HG03558 (cell line): ENCODE results near the gene ZFAND3.
"Not testable (repeated sequence)": the region's sequence is repeated elsewhere in the genome, so short reads cannot be mapped to it uniquely, and the experiment has no call there.

Experiments
- ATAC-seq: cut with Tn5 transposase; IDR thresholded peaks from one replicate; pipeline ENCODE4 v1.9.1; 2021; ENCODE audit warnings: moderate number of reproducible peaks; ENCODE audit not compliant: unreplicated experiment; ENCODE audit errors: extremely low read depth

ZFAND3 gene

DNA sequence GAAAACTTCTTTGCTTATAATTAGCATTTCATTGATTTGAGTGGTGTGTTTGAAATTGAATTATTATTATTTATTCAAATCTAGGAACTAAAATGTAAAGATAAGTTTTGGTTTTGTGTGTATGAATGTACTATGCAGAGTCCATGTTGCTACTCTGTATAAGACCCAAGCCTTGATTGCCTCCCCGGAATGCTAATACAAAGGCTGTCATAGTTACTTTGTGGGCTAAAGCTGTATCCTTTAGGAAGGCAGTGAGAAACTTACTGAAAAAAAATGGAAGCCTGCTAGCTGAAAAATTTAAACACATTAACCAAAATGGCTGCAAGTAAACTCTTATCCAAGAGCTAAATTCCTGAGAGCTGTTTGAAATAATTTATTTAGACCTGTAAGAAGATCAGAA is 213.3 kb downstream of the ZFAND3 start:
- ATAC-seq: no peak

DNA sequence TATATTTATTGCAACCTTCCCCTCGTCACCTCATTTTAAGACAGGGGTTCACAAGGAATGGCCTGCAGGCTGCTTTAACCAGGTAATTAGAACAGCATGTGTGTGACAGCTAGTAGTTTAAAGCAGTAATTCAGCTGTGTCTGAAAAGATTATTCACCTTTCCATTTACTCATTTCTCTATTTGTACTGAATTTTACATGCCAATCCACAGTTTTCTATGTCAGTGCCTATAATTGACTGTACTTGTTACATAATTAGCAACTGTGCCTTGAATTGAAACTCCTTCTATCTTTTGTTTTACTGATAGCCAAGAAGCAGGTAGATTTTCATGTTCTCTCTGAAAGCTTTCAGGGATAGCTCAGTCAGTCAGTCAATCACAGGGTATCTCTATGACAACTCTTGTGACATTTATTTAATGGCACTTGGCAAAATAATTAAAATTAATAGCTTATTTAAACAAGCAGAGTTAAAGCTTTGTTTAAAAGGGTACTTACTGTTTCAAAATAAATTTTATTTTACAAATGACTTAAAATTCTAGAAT is 214.0 kb downstream of the ZFAND3 start:
- ATAC-seq: no peak

DNA sequence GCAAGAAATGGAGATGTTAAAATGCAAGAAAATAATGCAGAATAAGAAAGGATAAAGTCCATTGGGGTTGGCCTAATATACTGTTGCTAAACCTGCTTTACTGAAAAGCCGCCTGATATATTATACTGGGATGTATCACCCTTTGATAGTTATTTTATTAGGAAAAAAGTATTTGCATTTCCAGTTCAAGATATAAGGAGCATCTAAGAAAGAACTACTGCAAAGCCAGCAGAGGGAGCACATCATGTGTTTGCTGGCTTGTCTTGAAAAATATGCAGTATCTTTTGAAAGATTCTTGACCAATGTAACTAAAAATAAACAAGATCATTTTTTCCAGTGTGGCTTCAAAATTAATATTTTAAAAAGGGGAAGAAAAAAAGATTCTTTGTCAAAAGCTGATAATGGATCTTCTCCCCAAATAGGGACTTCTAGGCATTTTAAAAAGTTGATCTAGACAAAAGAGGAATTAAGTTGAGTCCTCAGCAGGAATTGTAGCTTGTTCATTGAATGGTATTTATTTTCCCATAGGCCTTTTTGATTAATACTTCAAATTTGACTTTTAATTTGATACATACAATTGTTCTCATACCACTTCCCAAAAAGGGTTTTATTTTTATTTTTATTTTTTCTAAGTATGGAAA is 214.9 kb downstream of the ZFAND3 start:
- no peak for ATAC-seq

DNA sequence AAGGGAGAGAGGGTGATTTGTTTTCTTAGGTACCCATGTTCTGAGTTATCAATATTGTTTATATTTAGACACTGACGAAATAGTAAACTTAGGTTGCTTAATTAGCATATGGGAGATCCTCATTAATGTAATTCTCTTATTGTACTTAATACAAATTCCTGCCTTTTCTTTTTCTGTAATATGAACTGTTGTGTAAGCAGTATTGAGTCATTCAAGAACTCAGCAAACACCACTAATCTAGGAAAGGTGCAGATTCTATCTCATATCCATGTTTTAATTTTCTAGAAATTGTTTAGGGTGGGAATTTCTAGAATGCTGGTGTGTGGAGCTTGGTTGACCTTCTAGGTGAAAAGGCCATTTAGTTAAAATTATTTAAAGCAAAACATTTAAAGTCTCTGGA is 216.0 kb downstream of the ZFAND3 start:
- ATAC-seq: no peak

DNA sequence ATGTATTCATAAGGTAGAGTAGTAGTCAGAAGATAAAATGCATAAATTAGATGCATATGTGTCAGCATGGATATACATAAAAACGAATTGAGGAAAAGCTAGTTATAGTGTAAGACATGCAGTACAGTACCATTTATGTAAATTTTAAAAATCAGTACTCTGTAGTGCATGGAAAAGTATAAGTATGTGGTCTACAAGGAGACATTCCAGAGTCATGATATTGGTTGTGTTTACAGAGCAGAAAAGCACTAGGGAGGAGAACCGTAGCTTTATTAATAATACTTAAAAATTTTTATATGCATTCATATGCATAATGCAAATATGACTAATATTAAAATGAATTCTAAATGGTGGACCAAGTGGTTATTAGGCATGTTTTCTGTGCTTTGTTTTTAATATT is 220.0 kb downstream of the ZFAND3 start:
- ATAC-seq: no peak

DNA sequence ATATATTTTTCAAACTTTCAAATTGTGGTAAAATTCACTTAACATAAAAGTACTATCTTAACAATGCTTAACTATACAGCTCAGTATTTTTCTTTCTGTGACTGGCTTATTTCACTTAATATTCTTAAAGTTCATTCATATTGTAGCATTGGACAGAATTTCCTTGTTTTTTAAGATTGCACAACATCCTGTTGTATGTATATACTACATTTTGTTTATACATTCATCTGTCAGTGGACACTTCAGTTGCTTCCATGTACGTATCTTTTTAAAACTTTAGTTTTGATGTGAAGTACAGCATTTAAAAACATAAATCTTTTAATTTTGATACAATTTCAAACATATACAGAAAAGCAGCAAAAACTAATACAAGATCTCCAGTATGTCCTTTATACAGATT is 220.7 kb downstream of the ZFAND3 start:
- no peak for ATAC-seq

DNA sequence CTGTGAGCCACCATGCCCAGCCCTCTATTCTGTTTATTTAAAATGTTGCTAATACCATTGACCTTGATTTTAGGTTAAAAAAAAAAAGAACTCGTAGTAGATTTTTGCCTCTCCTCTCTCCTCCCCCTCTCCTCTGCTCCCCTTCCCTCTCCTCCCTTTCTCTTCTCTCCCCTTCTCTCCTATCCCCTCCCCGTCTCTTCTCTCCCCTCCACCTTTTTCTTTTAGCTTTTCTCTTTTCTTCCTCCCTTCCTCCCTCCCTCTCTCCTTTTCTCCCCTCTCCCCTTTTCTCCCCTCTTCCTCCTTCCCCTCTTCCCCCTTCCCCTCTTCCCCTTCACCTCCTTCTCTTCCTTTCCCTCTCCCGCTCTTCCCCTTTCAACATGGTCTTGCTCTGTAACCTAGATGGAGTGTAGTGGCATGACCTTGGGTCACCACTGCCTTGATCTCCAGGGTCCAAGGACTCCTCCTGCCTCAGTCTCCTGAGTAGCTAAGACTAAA is 223.8 kb downstream of the ZFAND3 start:
- ATAC-seq: no peak

DNA sequence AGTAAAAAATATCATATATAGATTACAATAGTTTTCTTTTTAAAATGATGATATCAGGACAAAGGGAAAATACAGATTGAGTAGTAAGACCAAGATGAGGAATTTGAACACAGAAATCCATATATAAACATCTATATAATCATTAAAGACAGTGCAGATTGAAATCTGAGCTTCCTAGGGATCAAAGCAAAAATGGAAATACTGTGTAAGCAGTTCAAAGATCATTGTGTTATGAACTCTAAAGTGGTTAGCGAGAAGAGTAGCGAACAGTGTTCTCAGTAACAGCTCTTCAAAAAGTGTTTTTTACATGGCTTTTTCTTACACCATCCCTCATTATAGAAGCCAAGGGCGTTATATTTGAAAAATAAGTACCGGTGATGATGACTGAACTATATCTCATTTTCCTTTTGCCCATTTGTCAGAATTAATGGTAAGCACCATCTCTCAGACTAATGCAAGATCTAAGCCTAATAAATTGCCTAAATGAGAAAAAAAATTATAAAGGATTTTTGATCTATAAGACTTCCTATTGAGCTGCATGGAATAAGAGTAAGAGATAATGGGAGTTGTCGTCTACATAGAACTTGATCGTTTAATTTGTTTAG is 226.3 kb downstream of the ZFAND3 start:
- no peak for ATAC-seq

DNA sequence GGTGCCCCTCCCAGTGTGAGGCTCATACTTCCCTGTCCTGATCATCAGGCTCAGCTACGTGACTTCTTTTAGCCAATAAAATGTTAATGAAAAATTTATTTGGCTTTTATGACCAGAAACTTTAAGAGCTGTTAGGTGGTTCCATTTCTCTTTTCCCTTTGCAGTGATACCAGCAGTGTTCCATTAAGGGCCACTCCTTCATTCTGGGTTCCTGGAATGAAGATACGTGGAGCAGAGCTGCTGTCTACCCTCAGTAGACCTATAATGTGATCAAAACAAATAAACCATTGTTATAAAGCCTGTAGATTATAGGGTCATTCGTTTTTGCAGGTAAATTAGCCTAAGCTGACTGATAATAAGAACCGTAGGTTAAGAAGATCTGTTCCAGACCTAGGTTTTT is 228.0 kb downstream of the ZFAND3 start:
- no peak for ATAC-seq

DNA sequence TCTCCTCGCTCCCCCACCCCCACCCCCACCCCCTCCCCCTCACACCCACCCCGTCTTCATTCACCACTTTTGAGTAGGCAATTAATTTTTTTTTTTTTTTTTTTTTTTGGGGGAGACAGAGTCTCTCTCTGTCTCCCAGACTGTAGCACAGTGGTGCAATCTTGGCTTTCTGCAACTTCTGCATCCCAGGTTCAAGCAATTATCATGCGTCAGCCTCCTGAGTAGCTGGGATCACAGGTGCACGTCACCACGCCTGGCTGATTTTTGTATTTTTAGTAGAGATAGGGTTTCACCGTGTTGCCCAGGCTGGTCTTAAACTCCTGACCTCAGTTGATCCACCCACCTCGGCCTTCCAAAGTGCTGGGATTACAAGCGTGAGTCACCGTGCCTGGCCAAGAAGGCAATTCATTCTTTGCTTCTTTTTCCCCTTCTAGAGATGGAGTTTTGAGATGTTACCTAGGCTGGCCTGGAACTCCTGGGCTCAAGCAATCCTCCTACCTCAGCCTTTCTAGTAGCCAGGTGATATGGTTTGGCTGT is 230.4 kb downstream of the ZFAND3 start:
- not testable (repeated sequence) for ATAC-seq

DNA sequence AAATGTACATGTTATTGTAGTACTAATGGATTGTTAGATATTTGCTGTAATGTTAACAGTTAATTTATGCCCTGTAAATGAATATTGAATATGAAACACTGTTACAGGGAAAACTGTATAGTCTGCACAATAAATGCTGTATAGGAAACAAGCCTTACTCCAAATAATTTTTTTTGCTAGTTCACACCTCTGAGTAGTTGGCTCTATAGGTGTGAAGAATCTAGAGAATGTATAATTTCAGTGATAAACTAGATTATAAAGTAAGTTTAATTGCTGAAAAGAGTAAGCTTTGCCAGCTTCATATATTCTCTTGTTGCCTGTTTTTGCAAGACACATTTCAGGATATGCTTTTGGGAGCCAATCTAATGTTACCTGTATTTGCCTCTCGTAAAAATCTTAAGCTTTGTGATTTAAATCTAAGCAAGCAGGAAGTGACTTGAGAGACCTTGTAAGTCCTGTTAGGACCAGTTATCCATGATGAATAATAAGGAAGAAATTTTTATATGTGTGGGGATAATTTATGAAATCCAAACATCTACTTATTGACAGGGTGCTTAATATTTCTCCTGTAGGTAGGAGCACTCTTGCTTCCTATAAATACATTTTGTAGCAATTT is 232.4 kb downstream of the ZFAND3 start:
- ATAC-seq: no peak

DNA sequence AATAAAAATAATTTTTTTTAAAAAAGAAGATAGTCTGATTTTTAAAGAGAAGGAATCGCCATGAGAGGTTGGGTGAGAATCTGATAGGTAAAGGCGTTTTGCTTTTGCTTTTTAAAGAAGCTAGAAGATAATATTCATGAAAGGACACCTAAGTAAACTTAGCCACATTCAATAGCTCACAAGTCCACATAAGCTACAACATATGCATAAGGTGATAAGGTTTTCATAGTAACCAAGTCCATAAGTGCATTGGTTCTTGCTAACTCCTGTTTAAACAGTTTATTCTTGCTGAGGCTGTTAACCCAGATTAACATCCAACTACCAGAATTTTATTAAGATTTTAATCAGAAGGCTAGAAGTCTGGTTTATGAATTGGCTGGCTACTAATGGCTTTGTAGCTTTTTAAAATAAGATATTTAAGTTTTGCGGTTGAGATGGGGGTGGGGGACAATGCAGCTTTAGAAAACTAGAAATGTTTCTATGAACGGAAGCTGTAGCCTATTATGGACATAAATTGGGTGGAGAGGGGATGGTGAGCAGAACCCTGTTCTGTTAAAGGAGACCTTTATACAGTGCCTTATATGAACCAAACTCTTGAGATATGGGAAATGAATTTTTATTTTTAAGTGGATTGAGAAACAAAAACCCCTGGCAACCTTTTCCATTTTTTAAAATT is 235.1 kb downstream of the ZFAND3 start:
- no peak for ATAC-seq

DNA sequence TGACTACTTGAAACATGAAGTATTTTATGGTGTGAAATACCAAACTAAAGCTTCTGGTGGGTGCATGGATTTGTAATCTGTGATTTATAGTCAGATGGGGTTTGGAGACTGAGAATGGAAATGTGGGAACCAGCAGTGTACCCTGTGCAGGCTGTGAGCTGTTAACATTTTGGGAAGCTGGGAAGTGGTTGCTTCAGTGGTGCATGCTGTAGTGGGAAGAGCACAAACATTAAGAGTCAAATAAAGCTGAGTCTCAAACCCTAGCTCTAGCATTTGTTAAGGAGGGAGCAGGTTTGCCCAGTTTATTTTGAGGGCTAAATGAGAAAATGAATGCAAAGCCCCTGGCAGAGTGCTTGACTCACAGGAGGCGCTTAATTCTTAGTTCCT is 235.7 kb downstream of the ZFAND3 start:
- no peak for ATAC-seq

DNA sequence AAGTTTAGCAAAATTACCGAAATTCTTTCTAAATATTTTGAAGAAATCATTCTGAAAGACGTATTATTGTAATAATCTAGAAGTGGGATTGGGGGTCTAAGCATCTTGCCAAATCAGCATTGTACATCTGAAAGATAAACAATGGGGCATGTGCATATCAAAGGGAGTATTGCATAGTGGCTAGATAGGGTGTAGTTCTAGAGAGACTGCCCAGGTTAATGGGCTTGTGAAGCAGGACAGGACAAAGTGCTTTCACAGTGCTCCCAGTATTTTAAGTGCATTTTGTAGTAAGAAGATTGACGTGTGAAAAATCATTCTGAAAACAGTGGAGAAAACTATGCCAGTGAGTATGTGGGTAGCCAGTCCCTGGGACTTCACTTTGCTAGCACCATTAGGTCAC is 236.8 kb downstream of the ZFAND3 start:
- ATAC-seq: no peak

DNA sequence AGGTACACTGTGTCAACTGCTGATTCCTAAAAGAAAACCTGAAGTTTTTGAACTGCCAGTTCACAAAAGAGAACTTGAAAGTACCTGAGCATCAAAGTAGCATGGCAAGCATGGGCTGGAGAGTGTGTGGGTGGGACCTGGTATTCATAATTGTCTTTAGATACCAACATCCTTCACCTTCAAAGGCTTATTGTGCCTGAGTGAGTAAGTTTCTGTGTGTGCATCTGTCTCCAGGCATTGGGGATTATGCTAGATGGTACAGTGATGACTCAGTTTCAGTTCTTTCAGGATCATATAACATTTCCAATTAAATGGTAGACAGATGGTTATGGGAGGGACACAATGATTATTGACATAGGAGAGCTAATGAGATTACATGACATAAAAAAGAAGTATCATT is 238.5 kb downstream of the ZFAND3 start:
- ATAC-seq: no peak

DNA sequence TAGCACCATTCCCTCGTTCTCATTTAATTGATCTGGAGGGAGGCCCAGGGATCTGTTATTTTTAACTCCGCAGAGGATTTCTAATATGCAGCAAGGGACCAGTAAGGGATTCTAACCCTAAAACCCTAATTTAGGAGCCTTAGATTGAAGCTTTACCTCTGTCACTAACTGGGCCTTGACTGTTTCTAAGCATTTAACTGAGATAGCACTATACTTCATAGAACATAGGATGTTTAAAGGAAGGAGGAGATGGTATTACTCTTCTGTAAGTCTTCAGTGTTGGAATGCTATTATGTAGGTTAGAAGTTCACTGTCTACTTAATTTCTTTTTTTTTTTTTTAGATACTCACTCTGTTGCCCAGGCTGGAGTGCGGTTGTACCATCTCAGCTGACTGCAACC is 242.5 kb downstream of the ZFAND3 start:
- no peak for ATAC-seq

DNA sequence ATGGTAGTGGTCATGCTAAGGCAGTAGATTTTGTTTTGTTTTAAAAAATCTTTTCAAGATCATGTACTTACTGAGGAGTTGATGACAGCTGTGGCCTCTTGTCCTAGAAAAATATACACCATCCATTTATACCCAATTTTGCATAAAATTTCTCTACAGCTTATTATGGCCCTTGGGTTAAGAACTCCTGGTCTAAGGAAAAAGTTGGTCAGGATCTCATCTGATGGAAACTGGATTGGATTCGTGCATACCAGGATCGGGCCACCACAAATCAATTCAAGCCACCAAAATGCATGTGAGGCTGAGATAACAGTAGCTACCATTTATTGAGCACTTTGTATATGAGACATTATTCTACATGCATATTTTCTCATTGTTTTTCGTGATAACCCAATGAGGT is 244.4 kb downstream of the ZFAND3 start:
- ATAC-seq: no peak

DNA sequence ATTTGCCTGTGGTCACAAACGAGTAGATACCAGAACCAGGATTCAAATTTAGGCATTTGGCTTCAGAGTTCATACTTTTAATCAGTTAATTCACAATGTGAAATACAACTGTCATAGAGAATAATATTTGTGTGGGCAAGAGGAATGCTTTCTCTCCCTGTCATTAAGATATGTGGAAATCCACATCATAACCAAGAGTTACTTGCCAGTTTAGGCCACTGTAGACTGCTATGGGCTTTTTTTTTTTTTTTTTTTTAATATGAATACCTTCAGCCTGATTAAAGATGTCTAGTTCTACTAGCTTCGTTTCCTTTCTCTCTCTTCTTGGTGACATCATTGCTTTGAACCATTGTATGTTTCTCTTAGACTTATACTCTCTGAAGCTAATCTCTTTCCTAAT is 244.9 kb downstream of the ZFAND3 start:
- no peak for ATAC-seq

DNA sequence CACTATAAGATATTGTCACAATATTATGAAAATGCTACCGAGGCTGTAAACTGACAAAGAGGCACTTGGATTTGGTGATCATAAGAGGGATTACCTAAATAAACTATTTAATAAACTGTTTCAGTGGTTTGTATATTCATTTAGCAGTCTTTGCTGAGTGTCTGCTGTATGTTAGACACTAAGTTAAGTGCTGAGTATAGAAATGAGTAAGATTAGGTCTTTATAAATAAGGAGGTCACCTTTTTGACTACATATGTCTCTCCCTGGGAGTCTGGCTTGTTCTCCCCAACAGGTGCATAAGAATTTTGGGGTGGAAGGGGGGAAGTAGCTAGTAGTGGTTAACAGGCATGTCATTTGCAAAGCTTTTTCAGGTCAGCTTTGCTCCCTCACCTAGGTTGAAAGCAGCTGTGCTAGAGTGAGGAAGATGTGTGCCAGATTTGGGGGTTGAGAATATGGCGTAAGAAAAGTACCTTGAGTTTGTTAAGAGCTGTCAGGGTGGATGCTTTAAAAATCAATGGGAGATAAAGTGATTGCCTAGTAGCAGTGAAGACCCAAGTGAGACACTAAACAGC is 246.3 kb downstream of the ZFAND3 start:
- no peak for ATAC-seq

DNA sequence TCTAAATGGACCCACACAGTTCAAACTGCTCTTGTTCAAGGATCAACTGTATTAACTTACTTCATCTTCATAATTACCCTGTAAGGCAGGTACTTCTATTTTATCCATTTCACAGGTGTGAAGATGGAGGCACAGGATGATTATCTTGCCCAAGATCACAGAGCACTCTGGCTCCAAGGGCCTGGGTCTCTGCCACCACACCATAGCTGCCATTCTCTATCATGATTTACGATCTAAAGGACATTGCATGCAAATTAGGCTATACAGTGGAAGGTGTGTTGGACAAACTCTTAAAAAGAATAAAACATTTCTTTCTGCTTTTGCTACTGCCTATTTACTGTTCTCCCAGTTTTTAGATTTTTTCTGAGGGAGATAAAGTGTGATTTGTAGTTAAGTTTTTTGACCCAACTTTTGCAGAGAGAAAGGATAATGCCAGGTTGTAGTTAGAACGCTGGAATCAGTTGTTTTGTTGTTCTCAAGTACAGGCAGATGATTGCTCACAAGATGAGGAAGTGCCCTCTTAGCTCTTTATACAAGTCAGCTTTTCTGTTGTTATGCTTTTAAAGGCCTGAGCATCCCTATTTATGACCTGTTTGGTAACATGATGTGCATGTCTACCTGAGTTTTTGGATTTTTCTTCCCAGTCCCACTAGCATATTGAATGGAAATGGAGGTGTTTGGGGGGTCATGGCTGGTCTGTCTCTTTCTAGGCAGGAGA is 247.9 kb downstream of the ZFAND3 start:
- no peak for ATAC-seq
